HCT116 (cell line): Measurements from ENCODE around the gene LRRC47.

ENCODE experiments used
- ATF3 ChIP-seq: IDR thresholded peaks from 2 replicates; pipeline ENCODE4 v1.6.1; 2012
- CTCF ChIP-seq, 3 experiments: fragments of 200-600 bp in 1 of 3; sonication (generic) in 1 of 3; IDR thresholded peaks in 2 of 3; conservative IDR thresholded peaks in 1 of 3; 2 replicates each; pipeline ENCODE4 v1.5.1; 2012 to 2017; ENCODE audit warnings: low read depth in 2 of 3, low read length in 2 of 3, antibody characterized with exemption in 1 of 3, borderline replicate concordance in 1 of 3, control low read depth in 1 of 3, mild to moderate bottlenecking in 1 of 3, mixed read lengths in 1 of 3, mixed run types in 1 of 3, moderate library complexity in 1 of 3; ENCODE audit not compliant: insufficient read depth in 1 of 3
- EZH2 ChIP-seq: fragments of 200-600 bp; sonication (generic); IDR thresholded peaks from 2 replicates; pipeline ENCODE4 v1.6.1; 2017; ENCODE audit warnings: antibody characterized with exemption, mixed run types
- SIN3A ChIP-seq: IDR thresholded peaks from 2 replicates; pipeline ENCODE4 v1.6.1; 2012; ENCODE audit warnings: low read depth
- SRF ChIP-seq: IDR thresholded peaks from 2 replicates; pipeline ENCODE4 v1.6.1; 2012; ENCODE audit warnings: low read depth

GRCh38 chr1:3777078-3777547 lies 19.2 kb downstream of the LRRC47 start:
- no peak for TF ChIP-seq CTCF (IDR thresholded peaks at IDR 0.05 in 2 of 3, conservative IDR thresholded peaks at IDR 0.05 in 1 of 3; ENCODE audit: borderline replicate concordance in 1 of 3, insufficient read depth in 1 of 3, low read depth in 2 of 3, low read length in 2 of 3)
- TF ChIP-seq EZH2 = no peak
- TF ChIP-seq SRF = no peak
- no peak for TF ChIP-seq ATF3
- TF ChIP-seq SIN3A = no peak
